Lower leg skin (tissue), 3 donors: ENCODE data around the gene RNF227.
"Not testable (repeated sequence)": the region's sequence is repeated elsewhere in the genome, so short reads cannot be mapped to it uniquely, and the experiment has no call there.

ENCODE experiments used
- CTCF ChIP-seq, 3 donors: fragments of 450-650 bp; IDR thresholded peaks; one replicate each; pipeline ENCODE4 v1.5.1; 2016; ENCODE audit warnings: antibody characterized with exemption in 3 of 3, mild to moderate bottlenecking in 3 of 3, moderate library complexity in 2 of 3
- POLR2A ChIP-seq, 2 donors: fragments of 450-650 bp; IDR thresholded peaks; one replicate each; pipeline ENCODE4 v1.6.1; 2016 to 2017; ENCODE audit warnings: antibody characterized with exemption in 2 of 2, mild to moderate bottlenecking in 1 of 2, moderate library complexity in 1 of 2

GRCh38 chr17:7953266-7953665 lies 37.2 kb upstream of the RNF227 start:
- not testable (repeated sequence) for TF ChIP-seq CTCF, POLR2A (IDR thresholded peaks at IDR 0.05)
